Endothelial cell of umbilical vein (primary cell): ENCODE results near the gene MYCBP2. TPM values are rescaled to one million over a fixed set of nuclear protein-coding genes. Genes with fewer than 3 reads are reported as not detected.

ENCODE experiments used
- BruUV-seq: library from RNA; stranded (reverse); fragments of 400-500 nt; replicated peaks from 2 replicates; lab custom pipeline; 2021; lab: Mats Ljungman, UMichigan
- CTCF ChIA-PET: fragments of 300-600, 350-600 bp; sonication (Branson Sonifier 250); formaldehyde crosslinking; loops from one replicate; lab custom pipeline; 2021; ENCODE audit warnings: antibody characterized with exemption, inconsistent platforms; lab: Charles Lee
- POLR2A ChIA-PET: fragments of 300-600, 350-600 bp; sonication (Branson Sonifier 250); formaldehyde crosslinking; loops from one replicate; lab custom pipeline; 2021; ENCODE audit warnings: antibody characterized with exemption, inconsistent platforms; lab: Charles Lee
- DNase-seq: peaks from one replicate; pipeline ENCODE4 v3.0.0-alpha.2; 2011; ENCODE audit warnings: low read depth, low spot score
- FAIRE-seq: peaks from 2 replicates; lab custom pipeline; 2011; peaks lifted over from hg19 to GRCh38; lab: Jason Lieb, UNC
- H2AFZ ChIP-seq: 2 replicates; pipeline ENCODE4 v1.6.0; 2012; ENCODE audit warnings: low read depth, low read length, control low read depth, inconsistent platforms
- H3K27ac ChIP-seq: 2 replicates; pipeline ENCODE4 v1.5.1; 2011; ENCODE audit warnings: low read depth, mild to moderate bottlenecking, control low read depth, low read length, moderate library complexity; ENCODE audit not compliant: insufficient read depth
- H3K27me3 ChIP-seq, 2 experiments: 2 replicates each; pipeline versions ENCODE4 v1.6.0 to v1.6.1; 2011; ENCODE audit warnings: low read length in 2 of 2, mixed read lengths in 1 of 2; ENCODE audit not compliant: control insufficient read depth in 2 of 2, insufficient read depth in 2 of 2
- H3K36me3 ChIP-seq, 2 experiments: 2 replicates in 1 of 2; 3 replicates in 1 of 2; pipeline ENCODE4 v1.5.1; 2011; ENCODE audit warnings: low read length in 2 of 2, mild to moderate bottlenecking in 1 of 2, moderate library complexity in 1 of 2; ENCODE audit not compliant: control insufficient read depth in 2 of 2, insufficient read depth in 2 of 2; ENCODE audit errors: extremely low read depth in 1 of 2
- H3K4me1 ChIP-seq: 3 replicates; pipeline ENCODE4 v1.5.1; 2011; ENCODE audit warnings: mild to moderate bottlenecking, low read length; ENCODE audit not compliant: control insufficient read depth, insufficient read depth; ENCODE audit errors: extremely low read depth
- H3K4me2 ChIP-seq: 2 replicates; pipeline ENCODE4 v1.6.1; 2011; ENCODE audit warnings: low read length, control low read depth, mixed read lengths; ENCODE audit not compliant: insufficient read depth
- H3K4me3 ChIP-seq, 3 experiments: fragments of 200-600 bp in 1 of 3; sonication (generic), shearing (Covaris generic) in 1 of 3; replicated peaks in 1 of 3; 2 replicates each; pipeline ENCODE4 v1.5.1; 2011 to 2016; ENCODE audit warnings: control low read depth in 3 of 3, low read length in 3 of 3, mild to moderate bottlenecking in 2 of 3, inconsistent platforms in 1 of 3, low read depth in 1 of 3, moderate library complexity in 1 of 3; ENCODE audit not compliant: insufficient read depth in 1 of 3
- H3K79me2 ChIP-seq: 2 replicates; pipeline ENCODE4 v1.6.0; 2012; ENCODE audit warnings: low read length, inconsistent platforms; ENCODE audit not compliant: control insufficient read depth, insufficient read depth
- H3K9ac ChIP-seq: replicated peaks from 2 replicates; pipeline ENCODE3; 2011; ENCODE audit warnings: low read length, control low read depth; ENCODE audit not compliant: insufficient read depth; ENCODE audit errors: extremely low read depth
- H3K9me1 ChIP-seq: replicated peaks from 3 replicates; pipeline ENCODE4 v1.6.0; 2011; ENCODE audit warnings: mild to moderate bottlenecking, low read length; ENCODE audit not compliant: control insufficient read depth, insufficient read depth; ENCODE audit errors: extremely low read depth
- H3K9me3 ChIP-seq: replicated peaks from 2 replicates; pipeline ENCODE4 v1.5.1; 2012; ENCODE audit warnings: low read length, inconsistent platforms; ENCODE audit not compliant: control insufficient read depth, insufficient read depth
- H4K20me1 ChIP-seq: replicated peaks from 2 replicates; pipeline ENCODE3; 2011; ENCODE audit warnings: mild to moderate bottlenecking, low read length; ENCODE audit not compliant: control insufficient read depth, insufficient read depth; ENCODE audit errors: extremely low read depth
- EZH2 ChIP-seq: IDR thresholded peaks from 2 replicates; pipeline ENCODE4 v1.6.1; 2012; ENCODE audit warnings: borderline replicate concordance, low read depth, mild to moderate bottlenecking, moderate library complexity, low read length, inconsistent platforms; ENCODE audit not compliant: severe bottlenecking
- FOS ChIP-seq: IDR thresholded peaks from 2 replicates; pipeline ENCODE4 v1.6.1; 2011; ENCODE audit warnings: mild to moderate bottlenecking, low read length, moderate library complexity, borderline replicate concordance; ENCODE audit not compliant: insufficient read depth
- GATA2 ChIP-seq: IDR thresholded peaks from 2 replicates; pipeline ENCODE4 v1.7.0; 2011; ENCODE audit warnings: low read depth, mild to moderate bottlenecking, moderate library complexity, mixed read lengths, low read length; ENCODE audit not compliant: insufficient read length, insufficient read depth
- JUN ChIP-seq: IDR thresholded peaks from 2 replicates; pipeline ENCODE4 v1.6.1; 2011; ENCODE audit warnings: borderline replicate concordance, low read depth; ENCODE audit not compliant: insufficient read length, insufficient read depth
- MYC ChIP-seq: IDR thresholded peaks from one replicate; pipeline ENCODE4 v1.6.1; 2011; ENCODE audit warnings: mild to moderate bottlenecking, low read depth, low read length
- POLR2A ChIP-seq: IDR thresholded peaks from 2 replicates; pipeline ENCODE4 v1.6.1; 2012; ENCODE audit warnings: low read depth, mild to moderate bottlenecking, control low read depth, low read length
- POLR2AphosphoS5 ChIP-seq: IDR thresholded peaks from 2 replicates; pipeline ENCODE4 v1.6.1; 2012; ENCODE audit warnings: low read depth, mild to moderate bottlenecking, control low read depth, low read length, moderate library complexity; ENCODE audit not compliant: insufficient read depth
- dilution Hi-C: fragments of 300-500 bp; cut with MboI; formaldehyde crosslinking; loops from one replicate; pipeline ENCODE4 v1.15.0; 2019; ENCODE audit warnings: low sequenced_read_pairs; ENCODE audit not compliant: extremely low pct_ligation_motif_present
- intact Hi-C: fragments of 100-400 bp; cut with micrococcal nuclease; formaldehyde crosslinking; loops from one replicate; pipeline ENCODE4 v1.10.0; 2022
- polyA plus RNA-seq, 4 experiments: library from polyadenylated mRNA; depleted of rRNA in 3 of 4; stranded (reverse) in 3 of 4; unstranded in 1 of 4; fragments of >200 nt; gene quantifications; 2 replicates each; pipeline versions ENCODE4 v1.2.1 to v1.2.3, GENCODE V29; 2011 to 2012; ENCODE audit warnings: missing spikeins in 1 of 4
- total RNA-seq: library from RNA; stranded (reverse); gene quantifications from 2 replicates; pipeline ENCODE4 v1.2.3, GENCODE V29; 2021
- TF ChIP-seq, protein P1 (sequence below): IDR thresholded peaks from 2 replicates; pipeline ENCODE4 v1.6.1; 2011; ENCODE audit not compliant: insufficient read depth, insufficient read length
- TF ChIP-seq, protein P2 (sequence below), 2 donors: IDR thresholded peaks; 1 replicate in 1 of 2; 2 replicates in 1 of 2; pipeline ENCODE4 v1.5.1; 2011; ENCODE audit warnings: low read length in 2 of 2, mild to moderate bottlenecking in 2 of 2, moderate library complexity in 2 of 2, control low read depth in 1 of 2, inconsistent platforms in 1 of 2, low read depth in 1 of 2; ENCODE audit not compliant: insufficient read depth in 1 of 2; ENCODE audit errors: extremely low read depth in 1 of 2

Gene MYCBP2
- total and polyA plus RNA-seq, 2 donors (not counting 3 experiments of a cell fraction or from before 2014, with no cell fraction given): 30.5 to 89.8 TPM

DNA sequence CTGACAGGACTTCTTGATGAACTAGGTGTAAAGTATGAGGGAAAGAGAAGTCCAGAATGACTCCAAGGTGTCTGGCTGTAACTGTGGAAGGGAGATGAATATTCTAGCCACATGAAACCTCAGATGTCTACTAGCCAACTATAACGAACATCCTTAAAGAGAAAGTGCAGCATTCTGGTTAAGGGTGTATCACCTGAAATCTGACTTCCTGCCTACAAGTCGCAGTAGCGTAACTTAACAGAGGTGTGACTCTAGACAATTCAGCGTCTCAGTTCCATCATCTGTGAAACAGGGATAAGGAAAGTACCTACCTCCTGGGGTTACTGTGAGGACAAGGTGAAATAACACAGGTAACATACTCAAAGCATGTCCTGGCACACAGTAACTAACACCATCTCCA, 154.2 kb downstream of the MYCBP2 start:
- H3K4me2 ChIP-seq: no peak overlapping the region
- no peaks in the 10 kb centered on the region for H3K9me3 ChIP-seq
- H3K27ac ChIP-seq: no peak overlapping the region
- TF ChIP-seq GATA2 (no peak), JUN (no peak), EZH2 (no peak)
- BruUV-seq: no TSS peak
- H4K20me1 ChIP-seq: no peaks in the 10 kb centered on the region
- dilution Hi-C loops: no loop called here
- POLR2A ChIA-PET: no interaction called here
- H3K27me3 ChIP-seq: no peaks in the 10 kb centered on the region
- CTCF ChIA-PET: no interaction called here
- no peak overlapping the region for H2AFZ ChIP-seq
- no peak for DNase-seq
- no peak overlapping the region for H3K4me3 ChIP-seq
- H3K79me2 ChIP-seq: no peaks in the 10 kb centered on the region
- no peak for FAIRE-seq
- no peaks in the 10 kb centered on the region for H3K9me1 ChIP-seq
- intact Hi-C loops: no loop called here
- H3K4me1 ChIP-seq: no peaks in the 10 kb centered on the region
- peaks cover 2 to 5% of the 10 kb centered on the region in 2 experiments for H3K36me3 ChIP-seq
- H3K9ac ChIP-seq: no peak overlapping the region

GRCh38 chr13:77171451-77171850, 155.4 kb downstream of the MYCBP2 start:
- ChIA-PET POLR2A (no interaction called here), CTCF (no interaction called here)
- peaks cover 2 to 5% of the 10 kb centered on the region in 2 experiments for H3K36me3 ChIP-seq
- no peak overlapping the region for H2AFZ ChIP-seq
- H3K79me2 ChIP-seq: no peaks in the 10 kb centered on the region
- TF ChIP-seq, protein P1, sequence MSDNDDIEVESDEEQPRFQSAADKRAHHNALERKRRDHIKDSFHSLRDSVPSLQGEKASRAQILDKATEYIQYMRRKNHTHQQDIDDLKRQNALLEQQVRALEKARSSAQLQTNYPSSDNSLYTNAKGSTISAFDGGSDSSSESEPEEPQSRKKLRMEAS: no peak
- TF ChIP-seq GATA2: no peak
- no peak for TF ChIP-seq EZH2
- TF ChIP-seq POLR2AphosphoS5: no peak
- TF ChIP-seq JUN: no peak
- TF ChIP-seq MYC: no peak
- no peak for TF ChIP-seq POLR2A
- no peak for TF ChIP-seq FOS
- TF ChIP-seq, protein P2, sequence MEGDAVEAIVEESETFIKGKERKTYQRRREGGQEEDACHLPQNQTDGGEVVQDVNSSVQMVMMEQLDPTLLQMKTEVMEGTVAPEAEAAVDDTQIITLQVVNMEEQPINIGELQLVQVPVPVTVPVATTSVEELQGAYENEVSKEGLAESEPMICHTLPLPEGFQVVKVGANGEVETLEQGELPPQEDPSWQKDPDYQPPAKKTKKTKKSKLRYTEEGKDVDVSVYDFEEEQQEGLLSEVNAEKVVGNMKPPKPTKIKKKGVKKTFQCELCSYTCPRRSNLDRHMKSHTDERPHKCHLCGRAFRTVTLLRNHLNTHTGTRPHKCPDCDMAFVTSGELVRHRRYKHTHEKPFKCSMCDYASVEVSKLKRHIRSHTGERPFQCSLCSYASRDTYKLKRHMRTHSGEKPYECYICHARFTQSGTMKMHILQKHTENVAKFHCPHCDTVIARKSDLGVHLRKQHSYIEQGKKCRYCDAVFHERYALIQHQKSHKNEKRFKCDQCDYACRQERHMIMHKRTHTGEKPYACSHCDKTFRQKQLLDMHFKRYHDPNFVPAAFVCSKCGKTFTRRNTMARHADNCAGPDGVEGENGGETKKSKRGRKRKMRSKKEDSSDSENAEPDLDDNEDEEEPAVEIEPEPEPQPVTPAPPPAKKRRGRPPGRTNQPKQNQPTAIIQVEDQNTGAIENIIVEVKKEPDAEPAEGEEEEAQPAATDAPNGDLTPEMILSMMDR (IDR thresholded peaks at IDR 0.05; ENCODE audit: extremely low read depth in 1 of 2, insufficient read depth in 1 of 2, low read depth in 1 of 2, low read length in 2 of 2): no peak
- no peak overlapping the region for H3K4me3 ChIP-seq
- DNase-seq (no peak), FAIRE-seq (no peak)
- intact Hi-C loops: no loop called here
- H3K9me1 ChIP-seq: no peaks in the 10 kb centered on the region
- dilution Hi-C loops: no loop called here
- H3K4me2 ChIP-seq: no peak overlapping the region
- BruUV-seq: no TSS peak
- H3K4me1 ChIP-seq: no peaks in the 10 kb centered on the region
- no peak overlapping the region for H3K27ac ChIP-seq
- no peaks in the 10 kb centered on the region for H4K20me1 ChIP-seq
- H3K27me3 ChIP-seq: no peaks in the 10 kb centered on the region
- no peaks in the 10 kb centered on the region for H3K9me3 ChIP-seq
- H3K9ac ChIP-seq: no peak overlapping the region
